ENCODE measurements around the gene ACY1.
A peak's percentile ranks its signal among the peaks of the same experiment; 100 is the strongest.
"Not testable (repeated sequence)": the region's sequence is repeated elsewhere in the genome, so short reads cannot be mapped to it uniquely, and the experiment has no call there.

The ACY1 gene

DNA sequence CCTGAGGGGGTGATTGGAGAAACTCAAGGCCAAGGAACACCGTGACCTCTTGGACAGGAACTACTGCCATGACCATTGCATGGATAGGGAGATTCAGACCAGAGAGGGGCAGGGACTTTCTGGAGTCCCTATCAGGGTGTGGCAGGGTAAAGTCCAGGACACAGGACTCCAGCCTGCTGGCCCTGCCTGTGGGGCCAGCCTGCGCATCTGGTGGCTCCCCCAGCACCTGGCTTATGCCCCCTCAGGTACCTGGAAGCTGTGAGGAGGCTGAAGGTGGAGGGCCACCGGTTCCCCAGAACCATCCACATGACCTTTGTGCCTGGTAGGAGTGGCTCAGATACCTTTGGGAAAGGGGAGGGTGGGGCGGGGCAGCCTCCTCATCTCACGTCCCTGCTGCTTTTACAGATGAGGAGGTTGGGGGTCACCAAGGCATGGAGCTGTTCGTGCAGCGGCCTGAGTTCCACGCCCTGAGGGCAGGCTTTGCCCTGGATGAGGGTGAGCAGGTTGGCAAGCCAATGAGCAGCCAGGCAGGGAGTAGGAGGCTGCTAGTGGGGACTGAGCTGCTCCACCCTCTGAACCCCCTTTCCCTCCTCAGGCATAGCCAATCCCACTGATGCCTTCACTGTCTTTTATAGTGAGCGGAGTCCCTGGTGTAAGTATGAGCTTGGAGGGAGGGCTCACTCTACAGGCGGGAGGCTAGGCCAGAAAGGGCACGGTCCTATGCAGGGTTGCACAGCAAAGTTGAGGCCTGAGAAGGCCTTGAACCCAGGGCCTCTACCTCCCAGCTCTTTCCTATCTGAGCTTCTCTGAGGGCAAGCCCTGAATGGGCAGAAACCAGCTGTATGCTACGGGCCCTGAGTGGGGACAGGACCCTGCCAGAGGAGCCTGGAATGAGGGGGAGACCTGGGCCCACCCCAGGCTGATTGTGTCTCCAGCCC lies 2.9 kb downstream of the ACY1 start:
- DNase-seq = no peak

DNA sequence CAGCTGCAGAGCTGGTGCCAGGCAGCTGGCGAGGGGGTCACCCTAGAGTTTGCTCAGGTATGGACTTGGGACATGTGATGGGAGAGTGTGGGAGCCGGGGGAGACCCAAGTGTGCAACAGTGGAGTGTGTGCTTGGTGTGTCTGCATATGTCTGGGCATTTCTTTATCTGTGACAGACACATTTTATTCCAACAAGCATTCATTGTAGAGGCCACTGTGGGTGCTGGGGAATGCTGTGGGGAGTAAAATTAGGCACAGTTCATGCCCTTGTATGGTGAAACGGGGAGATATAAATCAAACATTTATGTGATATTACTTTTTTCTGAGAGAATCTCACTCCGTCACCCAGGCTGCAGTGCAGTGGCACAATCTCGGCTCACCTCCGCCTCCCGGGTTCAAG lies 4.2 kb downstream of the ACY1 start:
- no peak for DNase-seq

DNA sequence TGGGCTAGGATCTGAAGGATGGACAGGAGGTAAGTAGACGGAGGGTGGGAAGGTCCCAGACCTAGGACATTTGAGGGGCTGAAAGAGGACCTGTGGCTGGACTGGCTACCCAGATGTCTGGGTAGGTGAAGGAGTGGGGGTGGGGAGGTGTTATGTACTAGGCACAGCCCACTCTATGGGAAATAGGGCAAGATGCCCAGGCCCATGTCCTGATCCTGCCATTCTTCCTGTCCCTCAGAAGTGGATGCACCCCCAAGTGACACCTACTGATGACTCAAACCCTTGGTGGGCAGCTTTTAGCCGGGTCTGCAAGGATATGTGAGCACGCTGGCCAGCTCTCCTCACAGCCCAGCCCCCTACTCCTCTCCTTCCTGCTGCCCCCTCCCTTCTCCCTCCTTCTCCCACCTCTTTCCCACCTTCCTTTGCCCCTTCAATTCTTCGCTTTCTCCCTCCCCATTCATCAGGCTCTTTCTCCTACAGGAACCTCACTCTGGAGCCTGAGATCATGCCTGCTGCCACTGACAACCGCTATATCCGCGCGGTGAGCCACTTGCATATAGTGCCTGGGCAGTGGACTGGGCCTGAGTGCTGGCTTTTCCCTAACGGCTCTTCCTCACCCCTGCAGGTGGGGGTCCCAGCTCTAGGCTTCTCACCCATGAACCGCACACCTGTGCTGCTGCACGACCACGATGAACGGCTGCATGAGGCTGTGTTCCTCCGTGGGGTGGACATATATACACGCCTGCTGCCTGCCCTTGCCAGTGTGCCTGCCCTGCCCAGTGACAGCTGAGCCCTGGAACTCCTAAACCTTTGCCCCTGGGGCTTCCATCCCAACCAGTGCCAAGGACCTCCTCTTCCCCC lies 5.2 kb downstream of the ACY1 start:
- DNase-seq = no peak

DNA sequence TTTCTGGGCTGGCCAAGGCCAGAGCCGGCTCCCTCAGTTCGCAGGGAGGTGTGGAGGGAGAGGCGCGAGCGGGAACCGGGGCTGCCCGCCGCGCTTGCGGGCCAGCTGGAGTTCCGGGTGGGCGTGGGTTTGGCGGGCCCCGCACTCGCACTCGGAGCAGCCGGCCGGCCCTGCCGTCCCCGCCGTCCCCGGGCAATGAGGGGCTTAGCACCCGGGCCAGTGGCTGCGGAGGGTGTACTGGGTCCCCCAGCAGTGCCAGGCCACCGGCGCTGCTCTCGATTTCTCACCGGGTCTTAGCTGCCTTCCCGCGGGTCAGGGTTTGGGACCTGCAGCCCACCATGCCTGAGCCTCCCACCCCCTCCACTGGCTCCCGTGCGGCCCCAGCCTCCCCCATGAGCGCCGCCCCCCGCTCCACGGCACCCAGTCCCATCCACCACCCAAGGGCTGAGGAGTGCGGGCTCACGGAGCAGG lies 7.2 kb downstream of the ACY1 start:
- not testable (repeated sequence) for DNase-seq

DNA sequence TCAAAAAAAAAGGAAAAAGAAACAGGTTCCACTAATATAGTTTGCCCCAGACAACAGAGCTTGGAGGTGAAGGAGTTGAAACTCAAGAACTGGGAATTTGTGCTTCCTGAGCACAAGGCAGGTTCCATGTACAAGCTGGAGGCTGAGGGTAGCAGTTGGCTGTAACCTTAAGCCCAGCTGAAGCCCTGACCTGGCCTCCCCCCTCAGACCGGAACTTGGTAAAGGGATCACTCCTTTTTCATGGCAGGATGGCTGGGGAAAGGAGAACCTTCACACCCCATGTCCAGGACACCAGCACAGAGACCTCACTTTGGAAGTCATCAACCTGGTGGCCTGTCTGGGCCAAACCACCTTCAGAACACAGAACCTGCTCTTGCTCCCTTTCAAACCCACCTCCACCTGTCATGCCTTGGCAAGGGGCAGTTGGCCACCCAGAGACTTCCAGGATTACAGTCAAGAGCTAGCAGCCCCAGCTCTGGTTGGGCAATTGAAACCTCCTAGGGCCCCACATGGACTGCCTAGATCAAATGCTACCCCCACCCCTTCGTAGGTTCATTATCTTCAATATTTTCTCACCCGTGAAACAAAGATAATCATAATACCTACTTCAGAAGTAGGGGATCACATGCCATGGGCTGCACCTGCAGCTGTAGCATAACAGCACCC lies 8.8 kb downstream of the ACY1 start:
- DNase-seq = no peak

DNA sequence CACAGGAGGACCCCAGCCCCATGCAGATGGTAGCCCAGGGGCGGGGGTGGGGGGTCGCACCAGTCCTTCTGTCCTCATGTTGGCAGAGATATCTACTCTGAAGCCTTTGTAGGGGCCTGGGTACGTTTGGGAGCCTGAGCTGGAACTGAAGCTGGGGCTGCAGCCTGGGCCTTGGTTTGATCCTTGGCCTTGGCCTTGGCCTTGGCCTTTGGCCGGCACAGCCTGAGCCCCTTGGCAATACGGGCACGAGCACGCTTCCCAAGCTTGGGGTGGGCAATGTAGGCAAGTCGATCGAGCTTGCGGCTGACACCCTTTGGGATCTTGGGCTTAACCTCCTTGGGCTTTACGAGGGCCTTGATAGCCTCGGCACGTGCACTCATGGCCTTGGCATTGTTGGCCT lies 10.3 kb downstream of the ACY1 start:
- DNase-seq = not testable (repeated sequence)

DNA sequence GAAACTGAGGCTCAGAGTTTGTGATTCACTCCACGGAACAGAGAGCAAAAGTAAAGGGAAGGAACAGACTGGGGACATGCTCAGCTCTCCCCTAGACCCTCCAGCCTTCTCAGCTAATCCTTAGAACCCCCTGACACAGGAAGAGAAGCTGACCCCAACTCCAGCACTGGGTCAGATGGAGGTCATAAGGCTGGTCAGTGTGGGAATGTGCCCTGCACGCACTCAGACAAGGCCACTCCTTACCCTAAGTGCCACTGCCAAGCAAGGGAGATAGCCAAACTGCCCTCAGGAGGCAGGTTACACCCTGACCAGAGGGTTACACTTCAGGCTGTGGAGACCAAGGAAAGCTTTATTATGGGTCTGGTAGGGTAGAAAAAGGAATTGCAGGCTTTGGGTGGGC lies 11.2 kb downstream of the ACY1 start:
- no peak for DNase-seq

DNA sequence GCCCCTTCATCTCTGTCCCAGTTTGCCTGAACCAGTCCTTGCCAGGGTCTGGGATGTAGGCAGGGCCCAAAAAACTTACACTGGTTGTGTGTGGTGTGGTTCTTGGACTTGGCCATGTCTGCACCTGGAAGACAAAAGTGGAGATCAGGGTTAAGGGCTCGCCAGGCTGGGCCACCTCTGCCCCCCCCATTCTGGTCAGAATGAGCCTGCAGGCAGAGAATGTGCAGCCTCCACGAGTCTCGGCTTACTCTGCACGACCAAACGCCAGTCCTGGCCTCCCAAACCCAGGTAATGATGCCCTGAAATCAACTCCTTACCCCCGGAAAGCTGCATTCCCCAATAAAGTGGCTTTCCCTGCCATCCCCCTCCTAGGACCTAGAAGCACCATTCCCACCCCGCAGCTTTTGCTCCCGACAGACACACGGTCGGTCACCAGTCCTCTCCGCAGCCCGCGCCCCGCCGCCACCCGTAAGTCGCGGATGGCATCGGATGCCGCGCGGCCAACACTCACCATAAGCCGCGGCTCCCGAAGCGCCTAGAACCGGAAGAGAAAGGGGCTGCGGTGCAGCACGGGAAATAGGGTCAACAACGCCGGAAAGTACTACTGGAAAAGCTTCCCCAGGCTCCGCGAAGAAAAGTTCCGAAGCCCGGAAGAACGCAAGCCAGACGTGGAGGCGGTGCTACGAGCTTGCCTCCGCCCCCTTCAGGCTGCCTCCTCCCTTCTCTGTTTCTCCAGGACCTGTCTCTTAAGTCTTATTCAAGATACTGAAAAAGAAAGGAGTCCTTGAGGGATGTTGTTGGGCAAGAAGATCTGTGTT lies 12.2 kb downstream of the ACY1 start, which contains the start of gene RPL29:
TSS of gene RPL29 (minus strand) at position 550 of the 818 bp plus-strand sequence. CDS start at position 116, 434 bp downstream.
- DNase-seq = peak; percentile 95

DNA sequence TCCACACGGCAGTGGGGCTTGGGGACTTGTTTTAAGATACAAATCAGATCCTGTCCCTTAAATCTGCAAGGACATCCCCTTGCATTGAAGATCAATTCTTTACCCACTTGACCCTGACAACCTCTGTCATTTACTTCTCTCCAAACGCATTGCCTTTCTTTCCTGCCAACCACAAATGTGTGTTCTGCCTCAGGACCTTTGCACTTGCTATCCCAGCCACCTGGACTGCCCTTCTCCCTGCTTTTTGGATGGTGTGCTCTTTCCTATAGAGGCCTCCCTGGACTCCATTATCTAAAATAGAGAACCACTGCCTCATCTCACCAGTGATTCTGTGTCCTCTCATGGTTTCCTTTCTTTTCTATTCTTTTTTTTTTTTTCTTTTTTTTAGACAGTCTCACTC lies 13.8 kb downstream of the ACY1 start:
- DNase-seq = no peak

DNA sequence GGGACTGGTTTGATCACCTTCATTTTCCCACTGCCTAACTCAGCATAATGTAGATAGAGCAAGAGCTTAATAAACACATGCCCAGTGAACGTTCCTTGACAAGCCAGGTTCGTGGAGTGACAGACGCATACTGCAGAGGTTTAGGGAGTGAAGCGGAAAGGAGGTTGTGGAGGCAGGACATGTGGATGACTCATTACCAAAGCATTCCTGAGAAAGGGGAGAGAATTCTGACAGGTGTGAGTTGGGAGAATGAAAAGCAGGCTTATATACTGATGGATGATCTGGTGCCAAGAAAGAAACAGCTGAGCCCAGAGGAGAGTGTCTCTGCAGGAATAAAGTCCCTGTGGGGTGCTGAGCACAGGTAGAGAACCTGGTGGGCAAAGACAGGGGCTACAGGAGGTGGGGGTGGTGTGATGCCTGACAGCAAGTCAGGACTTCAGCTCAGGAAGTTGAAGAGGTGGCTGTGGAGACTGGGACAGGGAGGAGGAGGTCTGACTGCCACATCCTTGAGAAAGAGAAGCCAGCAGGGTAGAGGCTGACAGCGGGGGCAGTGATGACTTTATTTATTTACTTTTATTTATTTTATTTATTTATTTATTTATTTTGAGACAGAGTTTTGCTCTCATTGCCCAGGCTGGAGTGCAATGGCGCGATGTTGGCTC lies 14.7 kb downstream of the ACY1 start:
- no peak for DNase-seq

DNA sequence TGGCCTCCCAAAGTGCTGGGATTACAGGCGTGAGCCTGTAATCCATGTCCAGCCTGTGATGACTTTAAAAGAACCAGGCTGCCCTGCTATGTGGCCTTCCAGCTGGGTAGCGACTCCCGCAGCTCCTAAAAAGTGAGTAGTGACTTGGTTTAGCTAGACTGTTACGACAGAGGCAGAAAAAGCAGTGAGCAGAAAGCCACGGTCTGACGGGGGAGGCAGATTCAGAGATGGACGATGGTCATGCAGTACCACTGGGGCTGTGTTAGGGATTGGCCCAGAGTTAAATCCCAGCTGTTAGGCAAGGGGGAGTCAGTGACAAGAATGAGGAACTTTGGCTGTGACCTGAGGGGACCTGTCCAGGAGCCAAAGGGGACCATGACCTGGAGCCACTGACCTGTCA lies 15.4 kb downstream of the ACY1 start:
- no peak for DNase-seq

DNA sequence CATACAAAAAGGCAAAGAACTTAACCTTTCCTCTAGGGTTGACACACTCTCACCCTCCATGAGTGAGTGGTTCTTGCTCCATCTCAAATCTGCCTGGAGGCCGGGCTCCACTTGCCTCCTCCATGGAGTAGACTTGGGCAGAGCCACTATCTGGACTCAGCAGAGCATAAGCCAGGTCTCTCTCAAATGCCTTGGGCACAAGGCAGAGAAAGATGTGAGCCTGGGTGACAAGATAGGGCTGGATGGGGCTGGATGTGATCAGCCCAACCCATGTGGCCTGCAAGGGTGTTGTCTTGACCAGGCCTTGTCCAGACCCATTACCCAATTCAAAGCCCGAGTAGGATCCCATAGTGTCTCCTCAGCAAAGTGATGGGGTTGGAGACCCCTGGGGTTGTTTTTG lies 16.5 kb downstream of the ACY1 start:
- DNase-seq = no peak

DNA sequence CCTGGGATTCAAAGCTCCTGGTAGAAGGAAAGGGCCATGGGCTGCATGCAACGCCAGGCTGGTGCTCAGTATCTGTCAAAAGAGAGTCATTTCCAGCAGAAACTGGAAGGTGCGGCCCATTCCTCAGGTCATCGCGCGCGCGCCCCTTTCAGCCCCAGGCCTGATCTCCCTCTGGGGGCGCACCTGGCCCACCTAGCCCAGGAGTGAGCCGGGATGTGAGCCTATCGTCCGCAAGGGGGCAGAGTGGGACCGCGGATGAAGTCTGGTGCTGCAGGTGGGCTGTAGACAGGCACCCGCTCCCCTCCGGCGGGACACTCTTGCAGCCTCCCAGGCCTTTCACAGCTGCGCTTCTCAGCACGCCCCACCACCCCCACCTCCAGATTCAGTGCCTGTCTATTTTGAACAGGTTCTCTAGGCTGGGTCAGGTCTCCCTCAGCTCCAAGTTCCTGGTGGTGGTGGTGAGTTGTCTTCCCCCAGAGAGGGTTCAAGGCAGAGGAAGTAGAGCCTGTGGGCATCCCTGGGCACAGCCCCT lies 18.2 kb downstream of the ACY1 start:
- DNase-seq = peak; percentile 83

DNA sequence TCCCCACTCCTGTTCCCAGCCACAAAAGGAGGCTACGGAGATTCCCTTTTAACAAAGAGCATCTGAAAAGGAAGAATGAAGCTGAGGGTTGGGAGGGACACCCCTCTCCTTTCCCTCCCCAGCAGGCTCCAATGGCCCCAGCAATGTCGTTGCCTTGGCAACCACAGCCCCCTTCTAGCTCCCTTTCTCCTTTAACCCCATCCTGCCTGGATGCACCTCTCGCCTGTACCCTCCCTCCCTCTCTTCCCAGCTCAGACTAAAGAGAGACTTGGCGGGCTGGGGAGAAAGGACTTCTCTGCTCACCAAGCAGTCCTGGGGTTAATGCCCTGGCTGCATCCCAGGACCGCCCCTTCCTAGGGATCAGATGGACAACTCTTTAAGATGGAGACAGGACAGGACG lies 19.4 kb downstream of the ACY1 start:
- DNase-seq = no peak

DNA sequence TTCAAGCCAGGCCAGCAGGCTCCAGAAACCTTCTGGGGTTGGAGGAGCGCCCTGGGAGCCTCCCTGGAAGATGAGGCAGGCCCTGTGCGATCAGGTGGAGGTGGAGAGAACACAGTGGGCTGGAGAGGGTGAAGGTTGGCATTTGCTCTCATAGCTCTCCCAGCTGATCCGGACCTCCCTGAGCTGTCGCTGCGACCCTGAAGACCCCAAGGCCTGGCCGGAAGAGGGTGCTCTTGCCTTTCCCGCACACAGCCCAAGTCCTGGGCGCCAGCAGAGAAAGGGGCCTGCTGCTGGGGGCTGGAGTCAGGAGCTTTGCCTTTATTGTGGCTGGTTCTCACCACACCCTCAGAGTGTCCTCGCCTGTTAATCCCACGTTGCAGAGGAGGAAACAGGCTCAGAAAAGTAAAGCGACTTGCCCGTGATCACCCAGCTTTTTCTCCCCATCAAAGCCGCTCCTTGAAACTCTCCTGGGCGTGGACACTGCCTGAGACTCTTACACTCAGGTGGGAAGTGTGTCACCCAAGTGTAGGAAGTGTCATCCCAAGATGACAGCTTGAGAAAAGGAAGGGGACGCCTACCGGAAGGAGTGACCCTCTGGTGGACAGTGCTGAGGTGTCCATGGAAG lies 20.9 kb downstream of the ACY1 start:
- no peak for DNase-seq

DNA sequence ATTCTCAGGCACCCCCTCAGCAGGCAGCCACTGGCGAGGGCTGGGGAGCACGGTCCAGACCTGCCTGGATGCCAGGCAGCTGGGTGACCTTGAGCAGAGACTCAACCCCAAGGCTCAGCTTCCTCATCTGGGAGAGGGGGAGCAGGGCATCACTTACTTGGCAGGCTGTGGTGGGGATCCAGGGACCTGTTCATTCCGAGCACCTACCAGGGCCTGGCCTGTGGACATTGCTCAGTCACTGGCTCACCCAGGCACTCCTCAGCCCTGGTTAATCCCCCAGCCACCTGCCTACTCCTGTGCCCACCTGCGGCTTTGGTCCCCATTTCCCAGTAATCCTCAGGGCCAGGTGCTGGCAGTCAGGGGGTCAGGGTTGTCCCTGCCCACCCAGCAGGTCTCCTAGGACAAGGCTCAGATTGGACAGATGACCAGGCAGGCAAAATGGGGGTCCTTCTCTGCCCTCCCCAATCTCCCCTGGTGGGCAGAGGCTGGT lies 21.6 kb downstream of the ACY1 start:
- no peak for DNase-seq

DNA sequence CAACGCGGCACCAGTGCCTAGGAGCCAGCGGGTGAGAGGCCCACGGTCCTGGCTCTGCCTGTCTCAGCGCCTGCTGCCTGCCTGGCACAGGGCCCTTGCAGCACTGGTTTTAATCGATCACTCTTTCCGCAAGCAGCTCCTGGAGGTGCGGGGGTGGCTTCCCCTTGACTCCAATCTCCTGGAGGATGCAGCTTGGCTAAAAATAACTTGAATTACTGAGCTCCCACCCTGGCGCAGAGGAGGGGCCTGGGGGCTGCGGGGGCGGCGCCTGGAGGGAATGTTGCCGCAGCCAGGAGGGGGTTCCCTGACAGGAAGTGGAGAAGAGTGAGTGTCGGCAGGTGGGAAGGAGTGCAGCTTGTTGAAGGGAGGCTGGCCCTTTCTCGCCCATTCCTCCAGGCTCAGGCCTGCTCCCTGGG lies 22.2 kb downstream of the ACY1 start:
- DNase-seq = no peak

DNA sequence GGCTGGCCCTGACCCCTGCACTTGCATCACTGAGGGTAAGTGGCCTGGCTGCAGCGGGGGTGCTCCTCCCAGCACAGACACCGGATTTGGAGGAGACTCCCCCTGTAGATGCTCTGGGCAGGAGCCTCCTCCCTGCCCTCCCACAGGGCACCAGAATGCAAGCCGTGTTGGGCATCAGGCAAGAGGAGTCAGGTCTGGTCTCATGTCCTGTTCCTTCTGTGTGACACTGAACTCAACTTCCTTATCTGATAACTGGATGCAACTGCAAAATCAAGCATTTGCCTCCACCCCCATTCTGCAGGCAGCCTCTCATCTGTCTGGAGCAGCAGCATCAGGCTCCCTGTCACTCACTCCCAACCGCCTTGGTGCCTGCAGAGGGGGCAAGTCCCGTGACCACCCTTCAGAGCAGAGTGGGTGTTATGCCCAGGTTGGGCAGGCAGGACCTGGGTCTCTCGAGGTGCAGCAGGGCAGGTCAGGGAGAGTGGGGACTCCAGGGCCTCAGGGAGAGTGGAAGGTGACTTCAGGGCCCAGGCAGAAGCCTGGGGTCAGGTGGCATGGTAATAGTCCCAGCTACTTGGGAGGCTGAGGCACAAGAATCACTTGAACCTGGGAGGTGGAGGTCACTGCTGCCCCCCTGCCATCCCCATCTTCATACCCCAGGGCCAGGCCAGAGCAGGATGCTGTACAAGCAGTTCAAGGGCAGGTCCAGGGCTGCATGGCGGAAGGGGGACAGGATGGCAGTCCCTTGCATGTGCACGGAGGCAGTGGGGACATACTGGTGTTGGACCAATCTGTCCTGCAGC lies 22.9 kb downstream of the ACY1 start:
- DNase-seq = no peak

DNA sequence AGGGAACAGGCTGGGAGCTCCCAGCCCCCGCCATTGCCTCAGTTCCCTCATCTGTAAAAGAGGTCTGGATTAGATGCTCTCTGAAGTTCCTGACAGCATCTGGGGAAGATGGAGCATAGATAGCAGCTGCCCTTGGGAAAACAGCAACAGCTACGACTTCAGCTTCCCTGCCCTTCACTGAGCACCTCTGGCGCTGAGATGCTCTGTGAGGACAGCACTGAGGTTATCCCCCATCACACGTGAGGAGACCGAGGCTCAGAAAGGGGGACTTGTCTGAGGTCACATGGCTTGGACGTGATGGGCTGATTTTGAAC lies 23.4 kb downstream of the ACY1 start:
- no peak for DNase-seq

DNA sequence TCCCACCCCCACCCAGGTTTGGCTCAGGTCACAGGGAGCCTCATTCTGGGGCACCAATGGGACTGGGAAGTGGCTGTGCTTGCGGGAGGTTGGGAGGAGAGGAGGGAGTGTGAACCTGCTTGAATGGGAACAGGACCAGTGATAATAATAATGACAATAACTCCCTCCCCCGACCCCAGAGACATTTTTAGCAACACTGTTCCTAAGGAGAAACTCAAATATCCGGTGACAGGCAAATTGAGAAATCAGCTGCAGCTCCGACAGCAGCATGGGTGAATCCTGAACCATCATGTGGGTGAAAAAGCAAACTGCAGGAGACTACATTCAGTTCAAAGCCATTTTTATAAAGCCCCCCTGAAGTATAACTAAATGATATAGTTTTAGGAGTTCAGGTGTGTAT lies 24.0 kb downstream of the ACY1 start:
- no peak for DNase-seq
